GM12872 (cell line): Measurements from ENCODE around the gene NOD2.

Experiments
- TF ChIP-seq, protein P1 (sequence below): IDR thresholded peaks from 3 replicates; pipeline ENCODE4 v1.5.1; 2011; ENCODE audit warnings: low read depth, mild to moderate bottlenecking, low read length, moderate library complexity; ENCODE audit not compliant: insufficient read depth

NOD2 gene

DNA sequence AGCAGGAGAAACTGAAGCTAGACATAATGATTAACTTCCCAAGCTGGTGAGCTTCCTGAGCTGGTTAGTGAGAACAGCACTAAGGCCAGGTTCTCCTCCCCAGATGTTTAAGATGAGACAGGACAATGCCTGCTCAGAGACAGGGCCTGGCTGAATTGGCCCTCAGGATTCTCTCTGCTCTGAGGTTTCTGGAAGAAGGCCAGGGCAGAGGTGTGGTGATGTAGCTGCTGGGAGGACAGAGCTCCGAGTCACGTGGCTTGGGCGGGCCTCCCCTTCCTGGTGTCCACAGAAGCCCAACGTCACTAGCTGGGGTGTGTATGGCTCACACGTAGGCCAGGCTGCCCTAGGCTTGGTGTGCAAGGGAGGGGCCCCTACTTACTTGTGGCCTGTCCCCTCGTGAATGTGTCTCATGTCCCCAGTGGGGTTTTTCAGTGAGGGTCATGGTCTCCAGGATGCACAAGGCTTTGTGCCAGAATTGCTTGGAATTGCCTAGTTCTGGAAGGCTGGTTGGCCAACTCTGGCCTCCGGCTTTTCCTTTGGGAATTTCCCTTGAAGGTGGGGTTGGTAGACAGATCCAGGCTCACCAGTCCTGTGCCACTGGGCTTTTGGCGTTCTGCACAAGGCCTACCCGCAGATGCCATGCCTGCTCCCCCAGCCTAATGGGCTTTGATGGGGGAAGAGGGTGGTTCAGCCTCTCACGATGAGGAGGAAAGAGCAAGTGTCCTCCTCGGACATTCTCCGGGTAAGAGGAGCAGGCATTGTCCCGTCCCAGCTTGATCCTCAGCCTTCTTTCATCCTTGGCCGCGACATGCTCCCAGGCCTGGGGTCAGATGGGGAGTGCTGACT is 3.4 kb downstream of the NOD2 start:
- TF ChIP-seq, protein P1, sequence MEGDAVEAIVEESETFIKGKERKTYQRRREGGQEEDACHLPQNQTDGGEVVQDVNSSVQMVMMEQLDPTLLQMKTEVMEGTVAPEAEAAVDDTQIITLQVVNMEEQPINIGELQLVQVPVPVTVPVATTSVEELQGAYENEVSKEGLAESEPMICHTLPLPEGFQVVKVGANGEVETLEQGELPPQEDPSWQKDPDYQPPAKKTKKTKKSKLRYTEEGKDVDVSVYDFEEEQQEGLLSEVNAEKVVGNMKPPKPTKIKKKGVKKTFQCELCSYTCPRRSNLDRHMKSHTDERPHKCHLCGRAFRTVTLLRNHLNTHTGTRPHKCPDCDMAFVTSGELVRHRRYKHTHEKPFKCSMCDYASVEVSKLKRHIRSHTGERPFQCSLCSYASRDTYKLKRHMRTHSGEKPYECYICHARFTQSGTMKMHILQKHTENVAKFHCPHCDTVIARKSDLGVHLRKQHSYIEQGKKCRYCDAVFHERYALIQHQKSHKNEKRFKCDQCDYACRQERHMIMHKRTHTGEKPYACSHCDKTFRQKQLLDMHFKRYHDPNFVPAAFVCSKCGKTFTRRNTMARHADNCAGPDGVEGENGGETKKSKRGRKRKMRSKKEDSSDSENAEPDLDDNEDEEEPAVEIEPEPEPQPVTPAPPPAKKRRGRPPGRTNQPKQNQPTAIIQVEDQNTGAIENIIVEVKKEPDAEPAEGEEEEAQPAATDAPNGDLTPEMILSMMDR, result no peak

DNA sequence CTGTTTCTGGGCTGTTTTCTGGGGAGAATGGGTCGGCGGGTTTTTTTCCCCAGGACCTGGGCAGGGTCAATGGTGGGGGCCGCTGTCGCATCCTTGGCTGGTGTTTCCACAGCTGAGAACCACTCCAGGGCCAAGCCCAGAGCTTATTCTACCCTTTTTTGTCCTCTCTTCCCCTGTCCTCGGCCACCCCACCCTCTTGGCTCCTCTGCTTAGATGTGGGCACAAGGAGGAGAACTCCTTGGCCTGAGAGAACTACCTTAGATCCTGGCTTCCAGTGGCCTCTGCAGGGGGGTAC is 4.0 kb downstream of the NOD2 start:
- TF ChIP-seq, protein P1, result no peak

DNA sequence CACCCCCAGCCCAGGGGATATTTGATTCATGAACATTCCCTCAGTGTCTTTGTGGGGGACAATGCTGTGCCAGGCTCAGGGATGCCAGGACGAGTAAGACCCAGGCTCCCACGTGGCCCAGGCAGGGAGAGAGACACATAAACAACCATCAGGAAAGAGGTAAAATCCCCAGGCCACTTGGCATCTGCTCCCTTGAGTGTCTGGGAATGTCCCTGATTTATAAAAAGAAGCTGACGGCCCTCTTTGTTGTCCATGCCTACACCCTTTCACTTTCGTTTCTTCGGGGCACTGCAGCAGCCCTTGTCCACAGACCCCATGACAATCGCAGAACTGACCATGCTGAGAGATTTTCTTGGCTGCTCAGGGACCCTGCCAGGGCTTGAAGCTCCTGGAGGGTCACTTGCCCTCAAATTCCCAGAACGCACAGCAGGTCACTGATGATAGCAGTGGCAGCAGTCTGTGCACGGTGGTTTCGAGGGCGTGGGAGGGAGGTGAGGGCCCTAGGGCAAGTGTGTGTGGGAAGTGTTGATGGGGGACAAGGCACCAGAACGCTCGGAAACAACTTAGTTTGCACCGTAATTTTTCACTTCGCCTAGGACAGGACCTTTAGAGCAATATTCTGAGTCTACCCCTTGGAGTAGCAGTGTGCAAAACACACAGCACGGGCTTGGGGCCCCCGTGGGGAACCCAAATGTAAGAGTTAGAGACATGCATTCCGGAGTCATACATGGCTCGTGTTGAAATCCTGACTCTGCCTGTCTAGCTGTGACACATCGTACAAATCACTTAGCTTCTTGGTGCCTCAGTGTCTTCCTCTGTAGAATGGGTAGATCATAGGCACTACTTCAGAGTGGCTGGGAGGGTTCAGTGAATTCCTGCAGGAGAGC is 4.7 kb downstream of the NOD2 start:
- TF ChIP-seq, protein P1, result no peak

DNA sequence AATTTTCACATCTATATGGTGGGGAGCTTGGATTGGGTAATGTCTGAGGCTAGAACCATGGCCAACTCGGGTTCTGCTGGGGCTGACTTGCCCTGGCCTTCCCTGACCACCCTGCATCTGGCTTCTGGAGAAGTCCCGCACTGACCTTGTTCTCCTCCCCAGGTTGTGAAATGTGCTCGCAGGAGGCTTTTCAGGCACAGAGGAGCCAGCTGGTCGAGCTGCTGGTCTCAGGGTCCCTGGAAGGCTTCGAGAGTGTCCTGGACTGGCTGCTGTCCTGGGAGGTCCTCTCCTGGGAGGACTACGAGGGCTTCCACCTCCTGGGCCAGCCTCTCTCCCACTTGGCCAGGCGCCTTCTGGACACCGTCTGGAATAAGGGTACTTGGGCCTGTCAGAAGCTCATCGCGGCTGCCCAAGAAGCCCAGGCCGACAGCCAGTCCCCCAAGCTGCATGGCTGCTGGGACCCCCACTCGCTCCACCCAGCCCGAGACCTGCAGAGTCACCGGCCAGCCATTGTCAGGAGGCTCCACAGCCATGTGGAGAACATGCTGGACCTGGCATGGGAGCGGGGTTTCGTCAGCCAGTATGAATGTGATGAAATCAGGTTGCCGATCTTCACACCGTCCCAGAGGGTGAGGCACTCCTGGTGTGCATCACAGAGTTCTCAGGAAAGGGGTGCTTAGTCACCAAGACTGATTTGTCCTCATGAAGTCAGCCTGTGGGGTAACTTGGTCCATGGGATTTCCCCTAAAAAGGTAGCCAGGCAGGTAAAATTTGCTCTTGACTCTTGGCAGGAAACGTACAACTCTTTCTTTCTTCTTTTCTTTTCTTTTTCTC is 6.1 kb downstream of the NOD2 start:
- TF ChIP-seq, protein P1, result no peak

DNA sequence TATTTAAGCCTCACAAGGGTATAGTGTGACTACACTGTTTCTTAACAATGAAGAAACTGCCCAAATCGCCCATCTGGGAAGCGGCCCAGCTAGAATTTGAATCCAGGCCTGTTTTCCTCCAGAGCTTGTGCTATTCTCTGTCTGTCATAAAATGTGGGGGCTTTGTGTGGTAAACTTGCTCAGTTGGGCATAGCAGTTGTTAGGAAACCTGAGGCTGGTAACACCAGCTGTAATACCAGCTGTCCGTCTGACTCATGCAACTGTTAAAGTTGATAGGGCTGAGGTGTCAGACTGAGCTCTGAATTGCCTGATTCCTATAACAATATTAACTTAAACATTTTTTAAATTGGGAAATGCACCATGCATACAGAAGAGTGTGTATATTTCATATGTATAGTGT is 9.3 kb downstream of the NOD2 start:
- TF ChIP-seq, protein P1, result no peak

DNA sequence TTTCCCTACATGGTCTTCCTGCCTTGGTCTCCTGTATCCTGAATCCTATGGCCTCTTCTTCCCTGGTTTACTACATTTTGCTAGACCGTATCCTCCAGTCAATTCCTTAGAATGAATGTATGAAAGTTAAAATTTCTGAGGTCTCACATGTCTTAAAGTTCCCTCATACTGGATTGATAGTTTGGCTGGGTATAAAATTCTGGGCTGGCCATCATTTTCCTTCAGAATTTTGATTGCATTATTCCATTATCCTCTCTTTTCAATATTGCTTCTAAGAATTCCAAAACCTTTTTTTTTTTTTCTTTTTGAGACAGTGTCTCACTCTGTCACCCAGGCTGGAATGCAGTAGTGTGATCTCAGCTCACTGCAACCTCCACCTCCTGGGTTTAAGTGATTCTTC is 10.8 kb downstream of the NOD2 start:
- TF ChIP-seq, protein P1, result no peak

DNA sequence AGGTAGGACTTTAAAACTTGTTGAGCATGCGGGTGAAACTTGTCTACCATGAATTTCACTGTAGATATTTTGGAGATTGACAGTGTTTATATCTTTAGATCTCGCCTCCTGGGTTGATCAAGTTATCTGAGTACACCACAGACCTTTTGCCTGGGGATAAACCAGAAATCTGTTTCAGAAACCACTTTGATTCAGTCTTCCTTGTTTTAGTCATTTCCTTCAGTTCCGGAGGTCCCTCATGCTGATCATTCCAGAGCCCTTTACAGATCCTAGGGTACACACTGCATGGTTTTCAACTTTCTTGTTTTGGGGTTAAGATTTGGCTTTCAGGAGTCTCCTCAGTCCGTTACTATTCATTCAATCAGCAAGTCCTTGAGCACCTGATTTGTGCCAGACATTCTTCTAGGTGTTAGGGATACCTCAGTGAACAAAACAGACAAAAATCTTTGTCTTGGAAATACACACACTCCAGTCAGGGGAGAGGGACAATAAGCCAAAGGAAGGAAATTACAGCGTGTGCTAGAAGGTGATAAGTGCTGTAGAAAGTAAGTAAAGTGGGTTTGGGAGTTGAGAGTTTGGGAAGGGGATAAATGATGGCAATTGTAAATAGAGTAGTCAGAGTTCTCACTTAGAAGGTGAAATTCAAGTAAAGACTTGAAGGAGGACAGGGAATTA is 12.2 kb downstream of the NOD2 start:
- TF ChIP-seq, protein P1, result no peak
